Astrocyte (in vitro differentiated cells and primary cell): ENCODE data around the gene DGKH. TPM values are rescaled to one million over a fixed set of nuclear protein-coding genes. Genes with fewer than 3 reads are reported as not detected.

ENCODE experiments used
- DNase-seq: peaks from one replicate; pipeline ENCODE4 v3.0.0-alpha.2; 2010; ENCODE audit warnings: low read depth
- FAIRE-seq: peaks from 2 replicates; lab custom pipeline; 2011; peaks lifted over from hg19 to GRCh38; lab: Jason Lieb, UNC
- H2AFZ ChIP-seq: 2 replicates; pipeline ENCODE4 v1.6.0; 2012; ENCODE audit warnings: low read depth, low read length, inconsistent platforms
- H3K27ac ChIP-seq: 2 replicates; pipeline ENCODE4 v1.5.1; 2011; ENCODE audit warnings: low read depth, low read length, inconsistent platforms
- H3K27me3 ChIP-seq: 2 replicates; pipeline ENCODE4 v1.6.0; 2011; ENCODE audit warnings: low read length, inconsistent platforms; ENCODE audit not compliant: insufficient read depth
- H3K36me3 ChIP-seq: 2 replicates; pipeline ENCODE4 v1.5.1; 2011; ENCODE audit warnings: low read length, inconsistent platforms; ENCODE audit not compliant: insufficient read depth
- H3K4me1 ChIP-seq: 2 replicates; pipeline ENCODE4 v1.5.1; 2011; ENCODE audit warnings: low read length, inconsistent platforms; ENCODE audit not compliant: insufficient read depth
- H3K4me2 ChIP-seq: 2 replicates; pipeline ENCODE4 v1.6.0; 2012; ENCODE audit warnings: low read length, inconsistent platforms
- H3K4me3 ChIP-seq: 2 replicates; pipeline ENCODE4 v1.5.1; 2011; ENCODE audit warnings: low read depth, mild to moderate bottlenecking, low read length, inconsistent platforms; ENCODE audit not compliant: insufficient read depth
- H3K79me2 ChIP-seq: 2 replicates; pipeline ENCODE4 v1.6.0; 2012; ENCODE audit warnings: mild to moderate bottlenecking, low read length, inconsistent platforms; ENCODE audit not compliant: insufficient read depth
- H3K9ac ChIP-seq: 2 replicates; pipeline ENCODE4 v1.6.0; 2012; ENCODE audit warnings: mild to moderate bottlenecking, low read length, inconsistent platforms
- H3K9me3 ChIP-seq: 2 replicates; pipeline ENCODE4 v1.5.1; 2012; ENCODE audit warnings: low read depth, mild to moderate bottlenecking, low read length, inconsistent platforms; ENCODE audit not compliant: insufficient read depth
- H4K20me1 ChIP-seq: 2 replicates; pipeline ENCODE4 v1.6.0; 2012; ENCODE audit warnings: low read length, inconsistent platforms; ENCODE audit not compliant: insufficient read depth
- H3K27ac Mint-ChIP-seq: one replicate; pipeline ENCODE4 v1.8.0; 2021; ENCODE audit warnings: mild to moderate bottlenecking, mixed read lengths; ENCODE audit not compliant: unreplicated experiment
- H3K27me3 Mint-ChIP-seq: one replicate; pipeline ENCODE4 v1.8.0; 2021; ENCODE audit warnings: low read depth, mixed read lengths; ENCODE audit not compliant: unreplicated experiment
- H3K36me3 Mint-ChIP-seq: one replicate; pipeline ENCODE4 v1.8.0; 2021; ENCODE audit warnings: low read depth, mixed read lengths; ENCODE audit not compliant: unreplicated experiment
- H3K4me1 Mint-ChIP-seq: one replicate; pipeline ENCODE4 v1.8.0; 2021; ENCODE audit warnings: low read depth, mixed read lengths; ENCODE audit not compliant: unreplicated experiment
- H3K4me3 Mint-ChIP-seq: one replicate; pipeline ENCODE4 v1.8.0; 2021; ENCODE audit warnings: mild to moderate bottlenecking, moderate library complexity, mixed read lengths; ENCODE audit not compliant: unreplicated experiment
- H3K9me3 Mint-ChIP-seq: one replicate; pipeline ENCODE4 v1.8.0; 2021; ENCODE audit warnings: mild to moderate bottlenecking, mixed read lengths; ENCODE audit not compliant: unreplicated experiment
- EZH2 ChIP-seq: IDR thresholded peaks from 2 replicates; pipeline ENCODE4 v1.6.1; 2012; ENCODE audit warnings: mild to moderate bottlenecking, low read length, inconsistent platforms; ENCODE audit not compliant: insufficient read depth
- total RNA-seq: library from RNA; stranded (reverse); gene quantifications from 2 replicates; pipeline ENCODE4 v1.2.1, GENCODE V29; 2021
- TF ChIP-seq, protein P1 (sequence below): IDR thresholded peaks from 2 replicates; pipeline ENCODE4 v1.5.1; 2011; ENCODE audit warnings: low read depth, mild to moderate bottlenecking, inconsistent platforms, low read length, moderate library complexity; ENCODE audit not compliant: insufficient read depth

The DGKH gene
- total RNA-seq, 1 donor from 2014 or later: 16.4 TPM

- TF ChIP-seq EZH2: no peak
- TF ChIP-seq, protein P1, sequence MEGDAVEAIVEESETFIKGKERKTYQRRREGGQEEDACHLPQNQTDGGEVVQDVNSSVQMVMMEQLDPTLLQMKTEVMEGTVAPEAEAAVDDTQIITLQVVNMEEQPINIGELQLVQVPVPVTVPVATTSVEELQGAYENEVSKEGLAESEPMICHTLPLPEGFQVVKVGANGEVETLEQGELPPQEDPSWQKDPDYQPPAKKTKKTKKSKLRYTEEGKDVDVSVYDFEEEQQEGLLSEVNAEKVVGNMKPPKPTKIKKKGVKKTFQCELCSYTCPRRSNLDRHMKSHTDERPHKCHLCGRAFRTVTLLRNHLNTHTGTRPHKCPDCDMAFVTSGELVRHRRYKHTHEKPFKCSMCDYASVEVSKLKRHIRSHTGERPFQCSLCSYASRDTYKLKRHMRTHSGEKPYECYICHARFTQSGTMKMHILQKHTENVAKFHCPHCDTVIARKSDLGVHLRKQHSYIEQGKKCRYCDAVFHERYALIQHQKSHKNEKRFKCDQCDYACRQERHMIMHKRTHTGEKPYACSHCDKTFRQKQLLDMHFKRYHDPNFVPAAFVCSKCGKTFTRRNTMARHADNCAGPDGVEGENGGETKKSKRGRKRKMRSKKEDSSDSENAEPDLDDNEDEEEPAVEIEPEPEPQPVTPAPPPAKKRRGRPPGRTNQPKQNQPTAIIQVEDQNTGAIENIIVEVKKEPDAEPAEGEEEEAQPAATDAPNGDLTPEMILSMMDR: no peak
- no peaks in the 10 kb centered on the region for H3K36me3 ChIP-seq
- no peaks in the 10 kb centered on the region for H3K9me3 ChIP-seq
- H3K4me2 ChIP-seq: no peak overlapping the region
- H3K27ac ChIP-seq: no peak overlapping the region
- H3K9ac ChIP-seq: no peak overlapping the region
- peaks cover 9% of the 10 kb centered on the region for H3K79me2 ChIP-seq
- Mint-ChIP-seq H3K36me3 (peaks cover 2% of the 10 kb centered on the region), H3K4me3 (no peak overlapping the region), H3K4me1 (peaks cover 14% of the 10 kb centered on the region), H3K27me3 (no peaks in the 10 kb centered on the region), H3K9me3 (no peaks in the 10 kb centered on the region), H3K27ac (no peak overlapping the region)
- no peak overlapping the region for H2AFZ ChIP-seq
- peaks cover 11% of the 10 kb centered on the region for H3K4me1 ChIP-seq
- no peak overlapping the region for H3K4me3 ChIP-seq
- DNase-seq: no peak
- no peak for FAIRE-seq
- H3K27me3 ChIP-seq: no peaks in the 10 kb centered on the region
- peaks cover 18% of the 10 kb centered on the region for H4K20me1 ChIP-seq
These were observed 51.7 kb downstream of the DGKH start for GRCh38 chr13:42099962-42100675.

GRCh38 chr13:42100960-42101359 lies 52.5 kb downstream of the DGKH start:
- no peak overlapping the region for H3K27ac ChIP-seq
- no peaks in the 10 kb centered on the region for H3K27me3 ChIP-seq
- H3K9me3 ChIP-seq: no peaks in the 10 kb centered on the region
- no peak overlapping the region for H3K4me3 ChIP-seq
- Mint-ChIP-seq H3K4me1 (peaks cover 18% of the 10 kb centered on the region), H3K9me3 (no peaks in the 10 kb centered on the region), H3K4me3 (no peak overlapping the region), H3K27me3 (no peaks in the 10 kb centered on the region), H3K36me3 (peaks cover 2% of the 10 kb centered on the region), H3K27ac (no peak overlapping the region)
- no peaks in the 10 kb centered on the region for H3K36me3 ChIP-seq
- TF ChIP-seq EZH2: no peak
- TF ChIP-seq, protein P1: no peak
- H3K4me2 ChIP-seq: no peak overlapping the region
- H4K20me1 ChIP-seq: peaks cover 18% of the 10 kb centered on the region
- H2AFZ ChIP-seq: no peak overlapping the region
- no peak overlapping the region for H3K9ac ChIP-seq
- DNase-seq (no peak), FAIRE-seq (no peak)
- H3K4me1 ChIP-seq: peaks cover 16% of the 10 kb centered on the region
- peaks cover 9% of the 10 kb centered on the region for H3K79me2 ChIP-seq
